GM19351 (cell line): ENCODE data around the gene TRABD2A.
"Not testable (repeated sequence)": the region's sequence is repeated elsewhere in the genome, so short reads cannot be mapped to it uniquely, and the experiment has no call there.

Experiments
- ATAC-seq: cut with Tn5 transposase; IDR thresholded peaks from one replicate; pipeline ENCODE4 v1.9.1; 2021; ENCODE audit warnings: mild to moderate bottlenecking, moderate library complexity; ENCODE audit not compliant: unreplicated experiment

The TRABD2A gene

GRCh38 chr2:84785950-84786349, 94.9 kb downstream of the TRABD2A start:
- ATAC-seq = no peak

GRCh38 chr2:84782717-84783442, 98.0 kb downstream of the TRABD2A start:
- peak; percentile 41 for ATAC-seq

GRCh38 chr2:84781942-84782716, 98.8 kb downstream of the TRABD2A start:
- ATAC-seq = peak; percentile 96

GRCh38 chr2:84779781-84780180, 101.1 kb downstream of the TRABD2A start:
- ATAC-seq = no peak

- ATAC-seq = no peak
Measured at GRCh38 chr2:84778911-84779690, 101.8 kb downstream of the TRABD2A start.

GRCh38 chr2:84776011-84776410, 104.9 kb downstream of the TRABD2A start:
- ATAC-seq = no peak

- ATAC-seq = not testable (repeated sequence)
Measured at GRCh38 chr2:84773562-84773961, 107.3 kb downstream of the TRABD2A start.
